C4-2B (cell line): ENCODE measurements around the gene FAM168A.

Experiments
- CTCF ChIP-seq: fragments of 450-650 bp; conservative IDR thresholded peaks from 2 replicates; pipeline ENCODE4 v1.5.1; 2017; ENCODE audit warnings: mild to moderate bottlenecking
- ZFX ChIP-seq: fragments of 450-650 bp; IDR thresholded peaks from 2 replicates; pipeline ENCODE4 v1.6.1; 2017

GRCh38 chr11:73645972-73646631 is 48.2 kb upstream of the FAM168A start, which contains the start of gene PLEKHB1:
- no peak for TF ChIP-seq CTCF
- TF ChIP-seq ZFX: no peak
